HG03520 (cell line): ENCODE measurements around the gene LRRC74A.
A peak's percentile ranks its signal among the peaks of the same experiment; 100 is the strongest.

ENCODE experiments used
- ATAC-seq: cut with Tn5 transposase; IDR thresholded peaks from one replicate; pipeline ENCODE4 v1.9.1; 2021; ENCODE audit warnings: mild to moderate bottlenecking, moderate library complexity; ENCODE audit not compliant: unreplicated experiment

The LRRC74A gene

DNA sequence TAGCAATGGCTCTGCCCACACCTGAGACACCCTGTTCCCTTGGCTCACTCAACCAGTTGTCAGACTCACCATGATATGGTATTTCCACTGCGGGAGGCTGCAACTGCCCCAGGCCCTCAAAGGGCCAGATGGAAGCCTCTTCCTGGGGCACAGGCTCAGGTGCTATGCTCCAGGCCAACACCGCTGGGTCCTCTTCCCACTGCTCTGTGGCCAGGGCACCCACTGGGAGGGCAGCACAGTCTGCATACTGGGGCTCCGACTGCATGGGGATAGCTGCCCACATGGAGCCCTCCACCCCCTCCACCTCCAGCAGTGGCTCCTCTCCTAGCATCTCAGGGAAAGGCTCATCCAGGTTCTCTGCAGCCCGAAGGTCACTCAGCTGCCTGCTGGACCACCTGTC lies 17.2 kb upstream of the LRRC74A start:
- no peak for ATAC-seq

DNA sequence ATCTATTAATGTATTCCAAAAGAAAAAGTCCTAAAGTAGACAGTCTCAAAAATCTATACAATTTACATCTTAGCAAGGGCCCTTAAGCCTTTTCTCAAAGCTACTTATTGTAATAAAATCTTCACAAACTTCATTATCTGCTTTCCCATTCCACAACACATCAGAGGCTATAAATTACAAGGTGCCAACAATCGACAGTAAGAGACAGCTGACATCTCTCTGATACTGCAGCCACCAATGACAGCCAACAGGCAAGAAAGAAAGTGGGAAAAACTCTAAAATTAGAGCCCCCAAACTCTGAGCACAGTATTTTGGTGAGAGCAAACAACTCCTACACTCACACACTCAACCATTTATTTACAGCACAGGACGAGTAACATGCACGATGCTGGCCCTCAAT lies 15.7 kb upstream of the LRRC74A start:
- no peak for ATAC-seq

DNA sequence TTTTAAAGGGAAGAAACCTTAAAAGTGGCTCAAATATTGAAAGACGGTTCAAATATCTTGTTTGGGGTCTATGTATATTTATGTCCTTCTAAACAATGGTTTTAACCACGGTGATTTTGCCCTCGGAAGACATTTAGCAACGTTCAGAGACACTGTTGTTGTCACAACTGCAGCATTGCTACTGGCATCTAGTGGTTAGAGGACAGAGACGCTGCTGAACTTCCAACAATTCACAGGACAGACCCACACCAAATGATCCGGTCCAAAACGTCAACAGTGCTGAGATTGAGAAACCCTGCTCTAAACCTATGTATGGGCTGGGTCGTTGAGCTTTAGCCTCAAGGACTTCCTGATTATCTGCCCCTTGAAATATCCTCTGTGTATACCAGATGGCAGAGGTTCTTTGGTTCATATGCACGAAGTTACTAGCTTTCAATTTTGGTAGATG lies 15.2 kb upstream of the LRRC74A start:
- ATAC-seq: no peak

- no peak for ATAC-seq
Observed at GRCh38 chr14:76811561-76811960, 14.6 kb upstream of the LRRC74A start.

DNA sequence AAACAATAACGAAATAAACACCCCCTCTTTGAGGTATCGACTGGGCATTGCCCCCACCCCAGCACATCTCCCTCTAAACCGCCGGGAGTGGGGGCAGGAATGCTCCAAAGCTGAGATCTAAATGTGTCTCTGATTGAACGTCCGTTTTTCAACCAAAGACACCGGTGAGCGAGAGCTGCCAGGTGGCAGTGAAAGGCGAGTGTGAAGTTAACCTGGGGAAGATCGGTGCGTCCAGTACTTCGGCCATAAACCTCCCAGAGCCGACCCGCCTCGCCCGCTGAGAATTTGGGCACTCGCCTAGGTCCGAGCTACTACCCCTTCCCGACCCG lies 14.2 kb upstream of the LRRC74A start:
- peak; percentile 17 for ATAC-seq

DNA sequence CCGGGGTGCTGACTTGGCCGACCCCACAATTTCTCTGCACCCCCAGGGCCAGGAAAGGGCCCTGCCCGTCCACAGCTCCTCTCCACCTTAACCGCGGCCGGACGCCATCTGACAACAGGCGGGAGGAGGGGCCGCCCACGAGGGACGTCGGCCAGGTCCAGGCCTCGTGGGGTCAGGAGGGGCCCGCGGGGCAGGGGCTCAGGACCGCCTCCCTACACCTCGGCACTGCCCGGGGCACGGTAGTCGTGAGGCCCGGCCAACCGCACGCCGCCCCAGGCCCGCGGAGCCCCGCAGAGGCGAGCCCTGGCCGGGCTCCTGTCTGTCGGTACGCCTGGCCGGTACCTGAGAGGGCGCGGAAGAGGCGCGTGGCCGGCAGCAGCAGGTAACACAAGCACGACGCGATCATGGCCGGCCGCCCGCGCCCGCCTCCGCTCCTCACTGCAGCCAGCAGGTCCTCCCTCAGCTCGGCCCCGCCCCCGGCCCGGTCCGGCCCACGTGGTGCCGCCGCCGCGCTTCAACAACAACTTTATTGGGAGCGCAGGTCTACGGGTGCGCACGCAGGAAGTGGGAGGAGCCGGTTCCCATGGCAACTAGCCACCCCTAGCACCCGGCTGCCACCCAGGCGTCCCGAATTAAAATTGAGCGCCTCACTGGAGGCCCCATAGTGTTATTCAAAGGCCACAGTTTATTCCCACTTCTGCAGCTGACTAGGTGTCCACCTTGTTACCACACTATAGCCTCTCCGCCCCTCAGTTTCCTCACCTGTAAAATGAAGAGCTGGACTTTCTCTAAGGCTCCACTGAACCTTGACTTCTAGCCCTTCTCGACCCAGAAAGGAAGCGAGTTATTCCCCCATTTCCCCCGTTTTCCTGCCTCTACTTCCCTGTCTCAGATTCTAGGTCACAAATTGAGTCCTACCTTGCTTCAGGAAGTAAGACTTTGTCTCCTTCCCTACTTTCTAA lies 13.5 kb upstream of the LRRC74A start, which contains the start of gene ANGEL1:
TSS of gene ANGEL1 (minus strand) at position 461 of the 962 bp plus-strand sequence. CDS start at position 406, 55 bp downstream.
- ATAC-seq: peak; percentile 80

- ATAC-seq: no peak
Observed at GRCh38 chr14:76814726-76815645, 11.2 kb upstream of the LRRC74A start.

DNA sequence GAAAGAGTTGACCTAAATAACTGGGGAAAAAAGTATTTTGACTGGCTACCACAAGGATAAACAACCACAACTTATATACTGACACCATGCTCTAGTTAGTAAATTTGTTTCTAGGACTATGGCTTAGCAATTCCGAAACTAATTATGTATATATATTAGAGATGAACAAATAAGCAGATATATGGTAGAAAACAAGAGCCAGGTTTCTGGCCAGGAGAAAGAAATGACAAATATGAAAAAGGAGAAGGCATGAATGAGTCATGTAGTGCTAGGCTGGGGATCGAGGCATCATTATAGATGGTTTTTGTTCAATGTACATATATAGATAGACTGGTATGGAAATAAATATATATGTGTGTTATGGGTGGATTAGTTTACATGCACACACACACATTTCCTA lies 5.5 kb upstream of the LRRC74A start:
- no peak for ATAC-seq

GRCh38 chr14:76827696-76828296 lies 1.6 kb downstream of the LRRC74A start:
- ATAC-seq: no peak

DNA sequence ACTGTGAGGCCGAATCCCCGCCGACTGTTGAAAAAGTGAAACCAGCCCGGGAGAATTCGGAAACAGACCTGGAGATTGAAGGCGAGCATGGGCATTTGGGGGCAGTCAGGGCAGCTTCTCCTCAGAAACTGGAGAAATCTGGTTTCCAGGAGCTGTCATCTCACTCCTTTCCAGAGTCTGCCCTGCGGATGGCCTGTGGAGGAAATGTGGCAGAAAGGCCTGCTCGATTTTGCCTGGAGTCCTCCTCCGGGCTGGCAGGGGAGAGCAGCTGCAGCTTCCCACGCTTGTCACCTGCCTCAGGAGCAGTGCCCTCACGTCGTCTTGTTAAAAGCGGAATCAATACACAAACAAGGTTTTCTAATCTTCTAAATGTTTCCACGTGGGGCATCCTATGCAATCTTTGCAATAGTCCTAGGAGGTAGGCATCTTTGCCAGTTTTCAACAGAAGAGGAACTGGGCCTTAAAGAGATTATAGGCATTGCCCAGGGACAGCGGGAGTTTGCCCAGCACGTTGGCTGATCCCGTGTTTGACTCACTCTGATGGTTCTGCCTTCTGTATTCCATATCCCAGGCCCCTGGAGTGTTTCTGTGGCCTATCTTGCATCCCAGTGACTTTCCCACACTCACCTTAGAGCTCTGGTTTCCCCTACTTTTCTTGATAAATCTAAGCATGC lies 2.3 kb downstream of the LRRC74A start:
- no peak for ATAC-seq

DNA sequence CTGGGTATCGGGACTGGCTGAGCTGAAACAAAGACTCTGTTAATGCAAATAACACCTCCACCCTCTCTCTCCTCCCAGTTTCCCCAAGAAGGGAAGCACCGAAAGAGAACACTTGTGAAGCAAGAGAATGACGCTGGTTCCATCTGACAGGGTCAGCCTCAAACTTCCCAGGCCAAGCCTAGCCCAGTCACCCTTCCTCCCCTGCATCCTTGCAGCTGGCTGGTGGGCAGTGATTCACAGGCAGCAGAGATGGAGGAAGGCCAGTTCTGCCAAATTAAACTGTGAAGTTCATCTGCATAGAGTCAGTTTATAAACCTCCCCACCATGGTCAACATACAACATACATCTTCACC lies 2.8 kb downstream of the LRRC74A start:
- no peak for ATAC-seq

GRCh38 chr14:76829650-76830421 lies 3.6 kb downstream of the LRRC74A start:
- ATAC-seq: no peak

- no peak for ATAC-seq
Observed at GRCh38 chr14:76830556-76830955, 4.3 kb downstream of the LRRC74A start.

- no peak for ATAC-seq
Observed at GRCh38 chr14:76832503-76832988, 6.3 kb downstream of the LRRC74A start.

- ATAC-seq: no peak
Observed at GRCh38 chr14:76833011-76833410, 6.8 kb downstream of the LRRC74A start.

DNA sequence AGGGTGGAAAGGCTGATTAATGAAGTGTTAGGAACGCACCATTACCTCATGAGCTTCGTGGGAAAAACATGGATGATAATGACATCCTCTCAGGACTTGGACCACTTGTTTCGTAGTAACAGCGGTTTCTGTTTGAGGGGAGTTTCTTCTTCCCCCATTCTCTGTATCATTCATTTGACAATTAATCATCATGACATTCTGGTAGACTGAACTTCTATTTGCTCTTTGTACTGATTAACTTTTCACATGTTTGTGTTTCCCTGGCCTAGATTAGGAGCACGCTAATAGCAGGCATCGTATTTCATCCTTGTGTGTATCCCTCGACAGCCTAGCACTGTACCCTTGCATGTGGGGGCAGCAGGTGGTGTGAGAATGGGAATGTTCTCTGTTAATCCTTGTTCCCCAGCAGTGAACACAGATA lies 8.0 kb downstream of the LRRC74A start:
- no peak for ATAC-seq

DNA sequence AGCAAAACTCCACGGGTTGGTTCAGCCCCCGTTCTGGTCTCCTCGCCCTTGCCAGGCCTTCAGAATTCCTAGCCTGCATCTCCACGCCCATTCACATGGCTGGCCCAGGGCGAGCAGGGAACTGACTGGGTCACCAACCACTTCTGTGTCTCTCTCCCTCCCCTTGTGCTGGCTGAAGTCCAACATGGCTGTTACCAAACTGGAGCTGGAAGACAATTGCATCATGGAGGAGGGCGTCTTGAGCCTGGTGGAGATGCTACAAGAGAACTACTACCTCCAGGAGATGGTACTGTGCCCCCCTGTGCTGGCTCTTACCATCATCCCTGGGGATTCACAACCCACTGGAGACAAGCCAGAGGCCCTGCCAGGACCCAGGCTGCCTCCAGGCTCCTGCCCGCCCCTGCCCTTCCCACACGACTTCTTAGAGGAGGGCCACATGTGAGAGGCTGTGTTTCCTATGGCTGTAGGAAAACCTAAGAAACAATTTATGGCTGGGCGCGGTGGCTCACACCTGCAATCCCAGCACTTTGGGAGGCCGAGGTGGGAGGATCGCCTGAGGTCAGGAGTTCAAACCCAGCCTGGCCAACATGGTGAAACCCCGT lies 9.9 kb downstream of the LRRC74A start:
- ATAC-seq: no peak

- ATAC-seq: no peak
Observed at GRCh38 chr14:76837524-76837923, 11.3 kb downstream of the LRRC74A start.

DNA sequence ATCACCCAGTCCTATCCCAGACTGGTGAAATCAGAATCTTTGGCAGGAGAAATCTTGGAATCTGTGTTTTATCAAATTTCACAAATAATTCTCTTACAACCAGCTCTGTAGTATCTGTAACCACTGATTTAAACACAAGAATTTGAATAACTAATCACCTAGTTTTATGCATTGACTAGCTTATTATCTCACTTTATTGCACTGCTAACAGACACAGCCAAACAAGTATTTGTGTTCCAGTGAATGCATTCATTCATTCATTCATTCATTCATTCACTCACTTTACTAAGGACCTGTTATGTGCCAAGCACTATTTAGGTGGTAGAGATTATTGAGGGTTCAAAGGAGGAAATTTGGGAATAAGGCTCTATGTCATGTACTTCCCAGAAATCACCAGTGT lies 16.2 kb downstream of the LRRC74A start:
- no peak for ATAC-seq
